Neuronal stem cell (in vitro differentiated cells): ENCODE data around the gene COL20A1.

Experiments used
- DNase-seq: peaks from one replicate; pipeline ENCODE4 v3.0.0-alpha.2; 2013; ENCODE audit warnings: low spot score
- H2AFZ ChIP-seq: one replicate; pipeline ENCODE4 v1.6.1; 2013; ENCODE audit warnings: mild to moderate bottlenecking, low read length, inconsistent platforms
- H2AK5ac ChIP-seq: 2 replicates; pipeline ENCODE4 v1.6.1; 2013; ENCODE audit warnings: low read depth, mild to moderate bottlenecking, inconsistent platforms, low read length, moderate library complexity, mixed read lengths
- H2BK120ac ChIP-seq: 2 replicates; pipeline ENCODE4 v1.6.1; 2013; ENCODE audit warnings: low read depth, mild to moderate bottlenecking, inconsistent platforms, low read length, moderate library complexity, mixed read lengths
- H2BK12ac ChIP-seq: one replicate; pipeline ENCODE4 v1.6.1; 2013; ENCODE audit warnings: low read length, inconsistent platforms
- H2BK15ac ChIP-seq: 2 replicates; pipeline ENCODE4 v1.6.1; 2013; ENCODE audit warnings: mild to moderate bottlenecking, low read length, inconsistent platforms, mixed read lengths
- H2BK5ac ChIP-seq: one replicate; pipeline ENCODE4 v1.6.1; 2013; ENCODE audit warnings: inconsistent platforms, mild to moderate bottlenecking, low read length, moderate library complexity
- H3K14ac ChIP-seq: one replicate; pipeline ENCODE4 v1.6.1; 2013; ENCODE audit warnings: low read length, inconsistent platforms
- H3K18ac ChIP-seq: 2 replicates; pipeline ENCODE4 v1.6.1; 2013; ENCODE audit warnings: low read length, inconsistent platforms
- H3K23ac ChIP-seq: 2 replicates; pipeline ENCODE4 v1.6.1; 2013; ENCODE audit warnings: low read depth, mild to moderate bottlenecking, mixed read lengths, low read length, inconsistent platforms; ENCODE audit not compliant: poor library complexity
- H3K27ac ChIP-seq: replicated peaks from 3 replicates; pipeline ENCODE4 v1.5.1; 2013; ENCODE audit warnings: low read length, inconsistent platforms
- H3K27me3 ChIP-seq, 3 experiments: 2 replicates each; pipeline ENCODE4 v1.6.1; 2013; ENCODE audit warnings: low read length in 3 of 3, mild to moderate bottlenecking in 2 of 3, inconsistent platforms in 1 of 3, low read depth in 1 of 3, mixed read lengths in 1 of 3, moderate library complexity in 1 of 3; ENCODE audit not compliant: control insufficient read depth in 3 of 3, insufficient read depth in 3 of 3
- H3K36me3 ChIP-seq, 2 donors: replicated peaks in 1 of 2; 2 replicates each; pipeline ENCODE4 v1.6.1; 2013; ENCODE audit warnings: low read length in 2 of 2; ENCODE audit not compliant: control insufficient read depth in 2 of 2, insufficient read depth in 2 of 2
- H3K4ac ChIP-seq: 2 replicates; pipeline ENCODE4 v1.6.1; 2013; ENCODE audit warnings: inconsistent platforms, mild to moderate bottlenecking, low read length, moderate library complexity
- H3K4me1 ChIP-seq, 2 donors: 1 replicate in 1 of 2; 2 replicates in 1 of 2; pipeline ENCODE4 v1.6.1; 2013; ENCODE audit warnings: low read length in 2 of 2, low read depth in 1 of 2; ENCODE audit not compliant: control insufficient read depth in 2 of 2, insufficient read depth in 1 of 2
- H3K4me2 ChIP-seq: one replicate; pipeline ENCODE4 v1.6.1; 2013; ENCODE audit warnings: mild to moderate bottlenecking, low read length, inconsistent platforms; ENCODE audit not compliant: insufficient read depth, poor library complexity, severe bottlenecking
- H3K4me3 ChIP-seq, 2 donors: 2 replicates each; pipeline ENCODE4 v1.5.1; 2013; ENCODE audit warnings: low read length in 2 of 2, mild to moderate bottlenecking in 2 of 2, inconsistent platforms in 1 of 2, moderate library complexity in 1 of 2
- H3K79me1 ChIP-seq: one replicate; pipeline ENCODE4 v1.6.1; 2013; ENCODE audit warnings: low read depth, mild to moderate bottlenecking, inconsistent platforms, low read length, moderate library complexity
- H3K9ac ChIP-seq: one replicate; pipeline ENCODE4 v1.6.1; 2013; ENCODE audit warnings: mild to moderate bottlenecking, low read depth, low read length, inconsistent platforms; ENCODE audit not compliant: poor library complexity
- H3K9me3 ChIP-seq, 2 donors: replicated peaks in 1 of 2; 2 replicates each; pipeline versions ENCODE3 to v1.6.1; 2013; ENCODE audit warnings: low read length in 2 of 2, mild to moderate bottlenecking in 2 of 2, inconsistent platforms in 1 of 2, low read depth in 1 of 2, mixed read lengths in 1 of 2, moderate library complexity in 1 of 2; ENCODE audit not compliant: control insufficient read depth in 2 of 2, insufficient read depth in 1 of 2
- H4K8ac ChIP-seq: one replicate; pipeline ENCODE4 v1.6.1; 2013; ENCODE audit warnings: low read depth, mild to moderate bottlenecking, inconsistent platforms, low read length, moderate library complexity
- H4K91ac ChIP-seq: one replicate; pipeline ENCODE4 v1.6.1; 2013; ENCODE audit warnings: low read length, low read depth, mild to moderate bottlenecking, inconsistent platforms; ENCODE audit not compliant: poor library complexity
- WGBS, 2 donors: extraction: QIAGEN DNeasy Blood & Tissue Kit; methylation state at CpG; one replicate each; pipeline ENCODE4 v1.1.7; 2013; ENCODE audit warnings: missing lambda C conversion rate in 2 of 2, mixed read lengths in 1 of 2; ENCODE audit not compliant: insufficient read length in 2 of 2, insufficient replicate concordance in 1 of 2; ENCODE audit errors: extremely low coverage in 2 of 2; 5-methylcytosine and 5-hydroxymethylcytosine counted together

Gene COL20A1

GRCh38 chr20:63357921-63358905 is 65.2 kb downstream of the COL20A1 start:
- Histone ChIP-seq H3K36me3 (no peaks in the 10 kb centered on the region), H4K91ac (no peak overlapping the region), H4K8ac (peak overlapping the region; percentile 23), H2BK12ac (no peak overlapping the region), H2BK5ac (peak overlapping the region; percentile 39), H2AK5ac (peak overlapping the region; percentile 46), H3K4me2 (no peak overlapping the region), H3K27ac (no peak overlapping the region), H2BK120ac (no peak overlapping the region), H3K4ac (no peak overlapping the region), H2BK15ac (peak overlapping the region; percentile 58), H3K9ac (no peak overlapping the region), H3K79me1 (no peaks in the 10 kb centered on the region), H3K23ac (peak overlapping the region; percentile 43), H3K4me3 (no peak overlapping the region), H3K14ac (peak overlapping the region; percentile 82), H2AFZ (no peak overlapping the region), H3K9me3 (no peaks in the 10 kb centered on the region), H3K18ac (peak overlapping the region; percentile 28), H3K4me1 (peaks cover 13 to 15% of the 10 kb centered on the region in 2 donors), H3K27me3 (peaks cover 0 to 57% (median 36%) of the 10 kb centered on the region in 3 experiments)
- DNase-seq: no peak
- no CpG with 5 or more reads among the region's 26 CpGs for WGBS, 2 donors

- H3K36me3 ChIP-seq: no peaks in the 10 kb centered on the region
- DNase-seq: no peak
- H3K79me1 ChIP-seq: no peaks in the 10 kb centered on the region
- H2BK12ac ChIP-seq: no peak overlapping the region
- H3K4me1 ChIP-seq: peaks cover 17 to 25% of the 10 kb centered on the region in 2 donors
- H3K9me3 ChIP-seq: no peaks in the 10 kb centered on the region
- no peak overlapping the region for H2BK15ac ChIP-seq
- H3K14ac ChIP-seq: peak overlapping the region; percentile 21
- H3K27me3 ChIP-seq: peaks cover 0 to 68% (median 36%) of the 10 kb centered on the region in 3 experiments
- H4K91ac ChIP-seq: no peak overlapping the region
- H2BK120ac ChIP-seq: no peak overlapping the region
- peak overlapping the region; percentile 37 for H3K4ac ChIP-seq
- no peak overlapping the region for H2AFZ ChIP-seq
- peak overlapping the region; percentile 3 for H4K8ac ChIP-seq
- H3K18ac ChIP-seq: peak overlapping the region; percentile 48
- H3K27ac ChIP-seq: no peak overlapping the region
- H3K23ac ChIP-seq: peak overlapping the region; percentile 85
- WGBS, 2 donors: no CpG with 5 or more reads among the region's 42 CpGs
- H3K4me3 ChIP-seq: no peak overlapping the region
- H3K4me2 ChIP-seq: no peak overlapping the region
- H2BK5ac ChIP-seq: no peak overlapping the region
- peak overlapping the region; percentile 44 for H3K9ac ChIP-seq
- peak overlapping the region; percentile 90 for H2AK5ac ChIP-seq
These were observed 66.4 kb downstream of the COL20A1 start for GRCh38 chr20:63359164-63359934.

GRCh38 chr20:63359937-63360849 is 67.2 kb downstream of the COL20A1 start:
- Histone ChIP-seq H4K8ac (no peak overlapping the region), H2BK5ac (no peak overlapping the region), H2BK15ac (no peak overlapping the region), H2AK5ac (peak overlapping the region; percentile 8), H3K4me2 (peak overlapping the region; percentile 91), H3K27me3 (peaks cover 0 to 75% (median 36%) of the 10 kb centered on the region in 3 experiments), H3K14ac (no peak overlapping the region), H2BK120ac (no peak overlapping the region), H3K4ac (no peak overlapping the region), H3K4me3 (peak overlapping the region in 1 of 2 donors; percentile 75), H3K79me1 (no peaks in the 10 kb centered on the region), H3K27ac (no peak overlapping the region), H2BK12ac (no peak overlapping the region), H3K36me3 (no peaks in the 10 kb centered on the region), H3K4me1 (peaks cover 17 to 29% of the 10 kb centered on the region in 2 donors), H3K9ac (no peak overlapping the region), H2AFZ (peak overlapping the region; percentile 75), H3K9me3 (no peaks in the 10 kb centered on the region), H4K91ac (no peak overlapping the region), H3K18ac (peak overlapping the region; percentile 85), H3K23ac (peak overlapping the region; percentile 29)
- no peak for DNase-seq
- WGBS, 2 donors: no CpG with 5 or more reads among the region's 38 CpGs
